ENCODE results near the gene TJP3. TPM values are rescaled to one million over a fixed set of nuclear protein-coding genes. Genes with fewer than 3 reads are reported as not detected.

The TJP3 gene
- total and polyA plus RNA-seq, 10 of the 15 experiments (the other 5 are each of a cell fraction or from before 2014, with no cell fraction given) = 0.04 to 1.2 (median 0.29) TPM; not detected in 6

GRCh38 chr19:3725640-3726310 lies 17.6 kb downstream of the TJP3 start:
- ATAC-seq (no peak), DNase-seq (ENCODE audit: low read depth, low spot score) (no peak), FAIRE-seq (no peak)
- no peak overlapping the region for H3K9ac ChIP-seq (ENCODE audit: control insufficient read depth, insufficient read depth, low read length)
- peaks cover 1 to 3% of the 10 kb centered on the region in 2 experiments; a peak in 1 of 4 replicates for H3K27me3 ChIP-seq (replicated peaks in 1 of 2; ENCODE audit: control insufficient read depth in 2 of 2, insufficient read depth in 2 of 2, low read length in 1 of 2)
- H3K36me3 ChIP-seq (ENCODE audit: control insufficient read depth in 2 of 2, insufficient read depth in 2 of 2, low read length in 1 of 2) = no peaks in the 10 kb centered on the region
- H3K27ac ChIP-seq (ENCODE audit: control insufficient read depth, insufficient read depth) = no peak overlapping the region
- H3K4me2 ChIP-seq (ENCODE audit: control insufficient read depth, insufficient read depth) = no peak overlapping the region
- intact Hi-C loops (cut with micrococcal nuclease; ENCODE audit: unreplicated experiment) = no loop called here
- ChIA-PET SMC1A (ENCODE audit: uncharacterized antibody, unreplicated experiment) (no interaction called here), RAD21 (ENCODE audit: unreplicated experiment) (interaction anchor here (0.6 kb wide), 1 partner anchor 263 kb away, joined by 3 read pairs; no protein-coding TSS in a partner anchor), CTCF (no interaction called here), POLR2A (no interaction called here)
- in situ Hi-C loops (cut with MboI) = no loop called here
- TF ChIP-seq MEF2B (IDR thresholded peaks at IDR 0.05; ENCODE audit: partially characterized antibody, poor library complexity, severe bottlenecking) (no peak), TCF3 (IDR thresholded peaks at IDR 0.05; ENCODE audit: borderline replicate concordance, insufficient read depth, low read depth, low read length) (no peak), ZBTB4 (CRISPR knock-in tag; IDR thresholded peaks at IDR 0.05) (no peak), TCF12 (IDR thresholded peaks at IDR 0.05; ENCODE audit: low read depth, low read length) (no peak), ZBTB40 (IDR thresholded peaks at IDR 0.05; ENCODE audit: borderline replicate concordance) (no peak), NFYB (IDR thresholded peaks at IDR 0.05; ENCODE audit: insufficient read depth, low read depth, low read length) (no peak), YY1 (IDR thresholded peaks at IDR 0.05; ENCODE audit: low read depth, low read length) (no peak), USF2 (IDR thresholded peaks at IDR 0.05; ENCODE audit: borderline replicate concordance, low read depth, low read length) (no peak), NFIC (IDR thresholded peaks at IDR 0.05; ENCODE audit: low read depth, low read length) (no peak), MEF2A (IDR thresholded peaks at IDR 0.05; ENCODE audit: insufficient read depth, low read depth, low read length) (no peak)
- no peak overlapping the region for H2AFZ ChIP-seq (ENCODE audit: control insufficient read depth, low read depth, low read length)
- no TSS peak for BruUV-seq (replicated peaks)
- WGBS (ENCODE audit: insufficient coverage, insufficient replicate concordance, low lambda C conversion rate, missing lambda C conversion rate) = 32% methylated on average over 13 of the region's 14 CpGs
- H4K20me1 ChIP-seq (ENCODE audit: control insufficient read depth, insufficient read depth) = no peaks in the 10 kb centered on the region
- no peak overlapping the region for H3K4me3 ChIP-seq
- no peaks in the 10 kb centered on the region for H3K4me1 ChIP-seq (ENCODE audit: control insufficient read depth, insufficient read depth, low read length)
- no peaks in the 10 kb centered on the region for H3K9me3 ChIP-seq (replicated peaks; ENCODE audit: control insufficient read depth, insufficient read depth, low read length)
- no peaks in the 10 kb centered on the region for H3K79me2 ChIP-seq (ENCODE audit: control insufficient read depth, insufficient read depth, low read length)

Data from GM12878 (cell line).